SK-N-SH (cell line): Measurements from ENCODE around the gene ARHGEF19. TPM values are rescaled to one million over a fixed set of nuclear protein-coding genes. Genes with fewer than 3 reads are reported as not detected.

Experiments used
- CTCF ChIA-PET: fragments of 300-600, 350-600 bp; formaldehyde crosslinking; extraction: SDS; loops from one replicate; lab custom pipeline; 2021; lab: Yijun Ruan, JAX
- POLR2A ChIA-PET: fragments of 350-600 bp; sonication (Branson Sonifier 250); formaldehyde crosslinking; extraction: SDS; loops from one replicate; lab custom pipeline; 2020; ENCODE audit warnings: antibody characterized with exemption, inconsistent platforms; lab: Yijun Ruan, JAX
- DNase-seq: peaks from one replicate; pipeline ENCODE4 v3.0.0; 2012
- H2AFZ ChIP-seq: fragments of 200-600 bp; sonication (generic); 2 replicates; pipeline ENCODE4 v1.8.1; 2016; ENCODE audit warnings: antibody characterized with exemption, mild to moderate bottlenecking, low read depth
- H3F3A ChIP-seq: fragments of 200-600 bp; sonication (generic); replicated peaks from 2 replicates; pipeline ENCODE3; 2016; ENCODE audit warnings: antibody characterized with exemption, mild to moderate bottlenecking; ENCODE audit not compliant: insufficient read depth
- H3K27ac ChIP-seq, 2 experiments: fragments of 200-500 bp in 1 of 2; fragments of 200-600 bp in 1 of 2; sonication (Bioruptor generic) in 1 of 2; sonication (generic), shearing (Covaris generic) in 1 of 2; 2 replicates each; pipeline versions ENCODE4 v1.5.1 to v1.6.1; 2014 to 2016; ENCODE audit warnings: low read depth in 2 of 2, inconsistent platforms in 1 of 2, low read length in 1 of 2, mild to moderate bottlenecking in 1 of 2, mixed read lengths in 1 of 2
- H3K27me3 ChIP-seq: fragments of 200-600 bp; sonication (generic), shearing (Covaris generic); 2 replicates; pipeline ENCODE4 v1.6.1; 2016; ENCODE audit warnings: mixed run types; ENCODE audit not compliant: insufficient read depth
- H3K36me3 ChIP-seq, 2 experiments: fragments of 200-500 bp in 1 of 2; fragments of 200-600 bp in 1 of 2; sonication (Bioruptor generic) in 1 of 2; sonication (generic) in 1 of 2; replicated peaks in 1 of 2; 2 replicates each; pipeline versions ENCODE3 to v1.5.1; 2014 to 2016; ENCODE audit warnings: low read length in 1 of 2, mild to moderate bottlenecking in 1 of 2; ENCODE audit not compliant: insufficient read depth in 2 of 2, control insufficient read depth in 1 of 2
- H3K4me1 ChIP-seq, 2 experiments: fragments of 200-500 bp in 1 of 2; fragments of 200-600 bp in 1 of 2; sonication (Bioruptor generic) in 1 of 2; sonication (generic), shearing (Covaris generic) in 1 of 2; 2 replicates each; pipeline versions ENCODE4 v1.5.1 to v1.6.1; 2014 to 2016; ENCODE audit warnings: low read depth in 1 of 2, low read length in 1 of 2, mixed run types in 1 of 2; ENCODE audit not compliant: insufficient read depth in 2 of 2, control insufficient read depth in 1 of 2
- H3K4me2 ChIP-seq: fragments of 200-600 bp; sonication (generic), shearing (Covaris generic); 2 replicates; pipeline ENCODE4 v1.6.1; 2017; ENCODE audit warnings: mixed run types
- H3K4me3 ChIP-seq, 2 experiments: fragments of 200-500 bp in 1 of 2; fragments of 200-600 bp in 1 of 2; sonication (Bioruptor generic) in 1 of 2; sonication (generic), shearing (Covaris generic) in 1 of 2; 2 replicates each; pipeline versions ENCODE4 v1.5.1 to v1.8.1; 2014 to 2016; ENCODE audit warnings: low read depth in 2 of 2, inconsistent platforms in 1 of 2, low read length in 1 of 2, mild to moderate bottlenecking in 1 of 2, mixed read lengths in 1 of 2, moderate library complexity in 1 of 2
- H3K79me2 ChIP-seq: fragments of 200-600 bp; sonication (generic); 2 replicates; pipeline ENCODE4 v1.8.1; 2017; ENCODE audit warnings: mild to moderate bottlenecking; ENCODE audit not compliant: insufficient read depth
- H3K9ac ChIP-seq: fragments of 200-600 bp; sonication (generic); 2 replicates; pipeline ENCODE4 v1.6.1; 2017; ENCODE audit warnings: mixed run types
- H3K9me2 ChIP-seq: fragments of 200-600 bp; sonication (generic); 2 replicates; pipeline ENCODE4 v1.6.1; 2017; ENCODE audit warnings: mixed run types
- H3K9me3 ChIP-seq: fragments of 200-600 bp; sonication (generic); 2 replicates; pipeline ENCODE4 v1.6.1; 2017; ENCODE audit warnings: mixed run types, mild to moderate bottlenecking, moderate library complexity
- H4K20me1 ChIP-seq: fragments of 200-600 bp; sonication (generic); 2 replicates; pipeline ENCODE4 v1.6.1; 2017; ENCODE audit warnings: mild to moderate bottlenecking, mixed run types; ENCODE audit not compliant: insufficient read depth
- EP300 ChIP-seq, 2 experiments: IDR thresholded peaks; 2 replicates each; pipeline versions ENCODE4 v1.4.0 to v1.6.1; 2012; ENCODE audit warnings: borderline replicate concordance in 1 of 2, low read depth in 1 of 2, low read length in 1 of 2
- FOXJ3 ChIP-seq: sonication (generic); formaldehyde crosslinking; IDR thresholded peaks from 2 replicates; pipeline ENCODE4 v1.5.1; 2020; ENCODE audit warnings: mild to moderate bottlenecking, missing genetic modification reagents
- GABPA ChIP-seq: IDR thresholded peaks from 2 replicates; pipeline ENCODE4 v1.4.0; 2012; ENCODE audit warnings: low read depth, mild to moderate bottlenecking
- GATA2 ChIP-seq: sonication (generic); formaldehyde crosslinking; IDR thresholded peaks from 2 replicates; pipeline ENCODE4 v1.5.0; 2020; ENCODE audit warnings: mild to moderate bottlenecking, missing genetic modification reagents
- JUND ChIP-seq: IDR thresholded peaks from 2 replicates; pipeline ENCODE4 v1.4.0; 2012
- NFIC ChIP-seq: IDR thresholded peaks from 2 replicates; pipeline ENCODE4 v1.4.0; 2012; ENCODE audit warnings: borderline replicate concordance
- POLR2AphosphoS5 ChIP-seq: IDR thresholded peaks from 2 replicates; pipeline ENCODE4 v1.6.1; 2012; ENCODE audit warnings: low read depth, low read length
- RAD21 ChIP-seq: IDR thresholded peaks from 2 replicates; pipeline ENCODE4 v1.6.1; 2012; ENCODE audit warnings: mild to moderate bottlenecking, low read length
- RFX5 ChIP-seq: IDR thresholded peaks from 2 replicates; pipeline ENCODE4 v1.6.1; 2012; ENCODE audit warnings: mild to moderate bottlenecking, improper control_type of control experiment, low read length
- SIN3A ChIP-seq: IDR thresholded peaks from 2 replicates; pipeline ENCODE4 v1.6.1; 2012; ENCODE audit warnings: low read depth, mild to moderate bottlenecking, low read length, moderate library complexity, borderline replicate concordance
- TAF1 ChIP-seq: IDR thresholded peaks from 2 replicates; pipeline ENCODE4 v1.6.1; 2012; ENCODE audit warnings: low read depth, mild to moderate bottlenecking, low read length, moderate library complexity, borderline replicate concordance
- TCF12 ChIP-seq: IDR thresholded peaks from 2 replicates; pipeline ENCODE4 v1.4.0; 2012
- TEAD4 ChIP-seq: IDR thresholded peaks from 2 replicates; pipeline ENCODE4 v1.4.0; 2012; ENCODE audit warnings: mild to moderate bottlenecking, borderline replicate concordance; ENCODE audit not compliant: insufficient read depth
- YY1 ChIP-seq: IDR thresholded peaks from 2 replicates; pipeline ENCODE4 v1.4.0; 2012; ENCODE audit warnings: low read depth, mild to moderate bottlenecking
- WGBS: methylation state at CpG from one replicate; pipeline ENCODE4 v1.1.6; 2017; ENCODE audit warnings: low lambda C conversion rate; 5-methylcytosine and 5-hydroxymethylcytosine counted together
- polyA plus RNA-seq, 3 experiments: library from polyadenylated mRNA; depleted of rRNA; stranded (reverse); fragments of >200 nt; gene quantifications; 2 replicates each; pipeline ENCODE4 v1.2.3, GENCODE V29; 2012
- TF ChIP-seq, protein P1 (sequence below): IDR thresholded peaks from 2 replicates; pipeline ENCODE4 v1.6.1; 2012; ENCODE audit warnings: mild to moderate bottlenecking, low read depth, low read length, moderate library complexity
- TF ChIP-seq, protein P2 (sequence below): IDR thresholded peaks from 2 replicates; pipeline ENCODE4 v1.4.0; 2012; ENCODE audit warnings: low read depth, borderline replicate concordance
- TF ChIP-seq, protein P3 (sequence below): fragments of 150-350 bp; IDR thresholded peaks from 2 replicates; pipeline ENCODE4 v1.6.1; 2017; ENCODE audit warnings: antibody characterized with exemption, low read length, low read depth, borderline replicate concordance

Gene ARHGEF19
- polyA plus RNA-seq, 1 of the 3 experiments (the other 2 are of a cell fraction), result 11.5 TPM

DNA sequence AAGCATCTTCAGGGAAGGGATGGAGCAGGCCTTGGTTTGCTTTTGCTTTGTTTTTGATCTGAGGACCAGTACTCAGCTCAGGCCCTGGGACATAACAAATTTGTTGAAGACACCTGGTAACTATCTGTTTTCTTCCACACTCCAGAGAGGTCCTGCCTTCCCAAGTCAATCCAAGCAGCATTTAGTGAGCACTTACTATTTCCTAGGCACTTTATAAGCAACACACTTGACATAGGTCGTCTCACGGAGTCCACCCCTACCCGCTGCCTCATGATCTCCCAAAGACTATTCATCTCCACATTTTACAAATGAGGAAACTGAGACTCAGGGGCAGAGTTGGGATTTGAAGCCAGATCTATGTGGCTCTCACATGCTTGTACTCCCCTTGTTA is 42.2 kb downstream of the ARHGEF19 start:
- Histone ChIP-seq H3K9me2 (no peaks in the 10 kb centered on the region), H2AFZ (no peak overlapping the region), H3K79me2 (no peaks in the 10 kb centered on the region), H3K4me2 (no peak overlapping the region), H3K4me3 (no peak overlapping the region), H3K27ac (no peak overlapping the region), H3K36me3 (no peaks in the 10 kb centered on the region), H3K27me3 (no peaks in the 10 kb centered on the region), H3K4me1 (peaks cover 16 to 24% of the 10 kb centered on the region in 2 experiments; a peak in 2 of 4 replicates), H4K20me1 (no peaks in the 10 kb centered on the region), H3F3A (peaks cover 7% of the 10 kb centered on the region), H3K9ac (no peak overlapping the region), H3K9me3 (no peaks in the 10 kb centered on the region)
- no peak for DNase-seq
- TF ChIP-seq JUND (no peak), POLR2AphosphoS5 (no peak), RFX5 (no peak), SIN3A (no peak), GABPA (no peak), TEAD4 (no peak), TAF1 (no peak), TCF12 (no peak), YY1 (no peak), EP300 (IDR thresholded peaks at IDR 0.05; ENCODE audit: borderline replicate concordance in 1 of 2, low read depth in 1 of 2, low read length in 1 of 2) (no peak), RAD21 (no peak), NFIC (no peak), FOXJ3 (CRISPR knock-in tag) (no peak), GATA2 (no peak)
- TF ChIP-seq, protein P1, sequence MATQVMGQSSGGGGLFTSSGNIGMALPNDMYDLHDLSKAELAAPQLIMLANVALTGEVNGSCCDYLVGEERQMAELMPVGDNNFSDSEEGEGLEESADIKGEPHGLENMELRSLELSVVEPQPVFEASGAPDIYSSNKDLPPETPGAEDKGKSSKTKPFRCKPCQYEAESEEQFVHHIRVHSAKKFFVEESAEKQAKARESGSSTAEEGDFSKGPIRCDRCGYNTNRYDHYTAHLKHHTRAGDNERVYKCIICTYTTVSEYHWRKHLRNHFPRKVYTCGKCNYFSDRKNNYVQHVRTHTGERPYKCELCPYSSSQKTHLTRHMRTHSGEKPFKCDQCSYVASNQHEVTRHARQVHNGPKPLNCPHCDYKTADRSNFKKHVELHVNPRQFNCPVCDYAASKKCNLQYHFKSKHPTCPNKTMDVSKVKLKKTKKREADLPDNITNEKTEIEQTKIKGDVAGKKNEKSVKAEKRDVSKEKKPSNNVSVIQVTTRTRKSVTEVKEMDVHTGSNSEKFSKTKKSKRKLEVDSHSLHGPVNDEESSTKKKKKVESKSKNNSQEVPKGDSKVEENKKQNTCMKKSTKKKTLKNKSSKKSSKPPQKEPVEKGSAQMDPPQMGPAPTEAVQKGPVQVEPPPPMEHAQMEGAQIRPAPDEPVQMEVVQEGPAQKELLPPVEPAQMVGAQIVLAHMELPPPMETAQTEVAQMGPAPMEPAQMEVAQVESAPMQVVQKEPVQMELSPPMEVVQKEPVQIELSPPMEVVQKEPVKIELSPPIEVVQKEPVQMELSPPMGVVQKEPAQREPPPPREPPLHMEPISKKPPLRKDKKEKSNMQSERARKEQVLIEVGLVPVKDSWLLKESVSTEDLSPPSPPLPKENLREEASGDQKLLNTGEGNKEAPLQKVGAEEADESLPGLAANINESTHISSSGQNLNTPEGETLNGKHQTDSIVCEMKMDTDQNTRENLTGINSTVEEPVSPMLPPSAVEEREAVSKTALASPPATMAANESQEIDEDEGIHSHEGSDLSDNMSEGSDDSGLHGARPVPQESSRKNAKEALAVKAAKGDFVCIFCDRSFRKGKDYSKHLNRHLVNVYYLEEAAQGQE, result no peak
- TF ChIP-seq, protein P2, sequence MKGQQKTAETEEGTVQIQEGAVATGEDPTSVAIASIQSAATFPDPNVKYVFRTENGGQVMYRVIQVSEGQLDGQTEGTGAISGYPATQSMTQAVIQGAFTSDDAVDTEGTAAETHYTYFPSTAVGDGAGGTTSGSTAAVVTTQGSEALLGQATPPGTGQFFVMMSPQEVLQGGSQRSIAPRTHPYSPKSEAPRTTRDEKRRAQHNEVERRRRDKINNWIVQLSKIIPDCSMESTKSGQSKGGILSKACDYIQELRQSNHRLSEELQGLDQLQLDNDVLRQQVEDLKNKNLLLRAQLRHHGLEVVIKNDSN, result no peak
- TF ChIP-seq, protein P3, sequence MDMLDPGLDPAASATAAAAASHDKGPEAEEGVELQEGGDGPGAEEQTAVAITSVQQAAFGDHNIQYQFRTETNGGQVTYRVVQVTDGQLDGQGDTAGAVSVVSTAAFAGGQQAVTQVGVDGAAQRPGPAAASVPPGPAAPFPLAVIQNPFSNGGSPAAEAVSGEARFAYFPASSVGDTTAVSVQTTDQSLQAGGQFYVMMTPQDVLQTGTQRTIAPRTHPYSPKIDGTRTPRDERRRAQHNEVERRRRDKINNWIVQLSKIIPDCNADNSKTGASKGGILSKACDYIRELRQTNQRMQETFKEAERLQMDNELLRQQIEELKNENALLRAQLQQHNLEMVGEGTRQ, result no peak
- WGBS, result 95% methylated on average over 3 of the region's 3 CpGs
- CTCF ChIA-PET, result no interaction called here
- POLR2A ChIA-PET, result no interaction called here
